ENCODE data around the gene RHOBTB3. TPM values are rescaled to one million over a fixed set of nuclear protein-coding genes. Genes with fewer than 3 reads are reported as not detected.

RHOBTB3 gene
- total RNA-seq, 4 donors from 2014 or later = 70.6 to 126 (median 80.1) TPM

DNA sequence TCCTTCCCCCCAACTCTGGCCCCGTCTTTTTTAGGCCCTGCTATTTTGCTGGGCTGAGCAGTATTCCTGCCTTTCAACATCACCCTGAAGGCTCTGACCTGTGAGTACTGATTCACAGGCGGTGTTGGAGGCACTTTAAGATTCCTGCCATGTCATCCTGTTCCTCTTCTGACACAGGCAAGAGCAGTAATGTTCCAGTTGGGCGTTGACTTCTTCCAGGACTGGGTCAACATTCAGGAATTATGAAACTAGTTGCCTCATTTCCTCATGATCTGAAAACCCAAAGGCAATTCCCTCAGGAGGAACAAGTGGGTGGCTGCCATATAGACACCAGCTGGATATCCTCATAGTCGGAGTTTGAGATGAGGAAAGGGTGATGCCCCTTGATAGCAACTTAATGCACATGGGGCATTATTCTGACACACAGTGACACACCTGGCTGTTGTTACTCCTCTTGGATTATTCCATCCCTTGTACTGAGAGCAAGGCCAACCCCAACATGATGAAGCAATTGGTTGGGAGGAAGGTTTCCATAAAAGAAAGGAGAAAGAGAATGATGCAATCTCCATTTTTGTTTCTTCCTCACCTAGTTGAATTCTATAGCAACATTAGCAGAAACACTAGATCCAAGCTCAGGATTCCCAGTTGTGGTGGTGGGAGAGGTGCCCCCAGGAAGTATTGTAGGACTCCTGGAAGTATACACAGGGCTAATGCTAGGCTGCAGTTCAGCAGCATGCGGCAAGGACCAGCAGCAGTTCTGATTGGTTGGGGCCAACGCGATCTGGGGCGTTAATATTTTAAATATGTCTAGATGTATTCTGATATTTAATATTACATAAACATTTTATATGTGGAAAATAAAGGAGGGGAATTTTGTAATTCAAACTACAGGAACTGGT, 111.0 kb downstream of the RHOBTB3 start:
- no peaks in the 10 kb centered on the region for H3K9me3 ChIP-seq
- TF ChIP-seq, protein P1, sequence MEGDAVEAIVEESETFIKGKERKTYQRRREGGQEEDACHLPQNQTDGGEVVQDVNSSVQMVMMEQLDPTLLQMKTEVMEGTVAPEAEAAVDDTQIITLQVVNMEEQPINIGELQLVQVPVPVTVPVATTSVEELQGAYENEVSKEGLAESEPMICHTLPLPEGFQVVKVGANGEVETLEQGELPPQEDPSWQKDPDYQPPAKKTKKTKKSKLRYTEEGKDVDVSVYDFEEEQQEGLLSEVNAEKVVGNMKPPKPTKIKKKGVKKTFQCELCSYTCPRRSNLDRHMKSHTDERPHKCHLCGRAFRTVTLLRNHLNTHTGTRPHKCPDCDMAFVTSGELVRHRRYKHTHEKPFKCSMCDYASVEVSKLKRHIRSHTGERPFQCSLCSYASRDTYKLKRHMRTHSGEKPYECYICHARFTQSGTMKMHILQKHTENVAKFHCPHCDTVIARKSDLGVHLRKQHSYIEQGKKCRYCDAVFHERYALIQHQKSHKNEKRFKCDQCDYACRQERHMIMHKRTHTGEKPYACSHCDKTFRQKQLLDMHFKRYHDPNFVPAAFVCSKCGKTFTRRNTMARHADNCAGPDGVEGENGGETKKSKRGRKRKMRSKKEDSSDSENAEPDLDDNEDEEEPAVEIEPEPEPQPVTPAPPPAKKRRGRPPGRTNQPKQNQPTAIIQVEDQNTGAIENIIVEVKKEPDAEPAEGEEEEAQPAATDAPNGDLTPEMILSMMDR (IDR thresholded peaks at IDR 0.05) = no peak
- TF ChIP-seq POLR2A (IDR thresholded peaks at IDR 0.05) = no peak
- H3K27me3 ChIP-seq = no peaks in the 10 kb centered on the region
- H3K4me1 ChIP-seq = no peaks in the 10 kb centered on the region
- no peak overlapping the region for H3K4me3 ChIP-seq
- intact Hi-C loops (cut with DNase I; ENCODE audit: low total_unique reads) = loop anchor here (10.0 kb wide), 1 partner anchor 197 kb away; the partner anchor contains the start of gene RFESD
- H3K27ac ChIP-seq = no peak overlapping the region
- DNase-seq = peak in 1 of 2 donors; percentile 61
- no peaks in the 10 kb centered on the region for H3K36me3 ChIP-seq

DNA sequence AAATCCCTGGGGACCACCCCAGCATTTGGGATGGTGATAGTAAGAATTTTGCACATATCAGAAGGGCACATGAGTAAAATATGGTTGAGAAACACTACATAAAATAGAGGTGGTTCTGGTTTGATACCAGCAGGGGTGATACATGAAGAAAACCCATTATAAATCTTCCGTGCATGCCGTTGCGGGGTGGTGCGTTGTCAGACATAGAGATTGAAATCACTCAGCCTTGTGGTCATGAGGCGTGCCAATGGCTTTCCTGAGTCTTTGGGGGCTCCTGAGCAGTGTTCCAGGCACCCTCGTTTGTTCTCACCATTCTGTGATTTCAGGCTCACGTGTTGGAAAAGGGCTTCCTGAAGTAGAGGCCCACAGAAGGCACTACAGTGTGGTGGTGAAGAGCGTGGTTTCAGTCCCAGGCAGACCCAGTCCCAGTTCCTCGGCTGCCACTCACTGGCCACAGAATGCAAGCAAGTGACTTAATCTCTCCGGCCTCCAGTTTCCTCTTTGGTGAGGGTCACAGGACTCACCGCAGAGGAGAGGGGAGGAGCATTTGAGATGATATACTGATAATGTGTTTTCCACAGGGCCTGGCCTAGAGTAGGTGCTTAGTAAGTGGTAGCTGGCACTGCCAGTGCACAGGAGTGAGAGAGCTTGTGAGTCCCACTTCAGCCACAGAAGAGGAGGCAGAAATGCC, 111.9 kb downstream of the RHOBTB3 start:
- intact Hi-C loops (cut with DNase I; ENCODE audit: low total_unique reads) = loop anchor here (10.0 kb wide), 1 partner anchor 198 kb away; the partner anchor contains the start of gene RFESD
- no peak for TF ChIP-seq POLR2A (IDR thresholded peaks at IDR 0.05)
- TF ChIP-seq, protein P1 (IDR thresholded peaks at IDR 0.05) = no peak
- Histone ChIP-seq H3K4me3 (no peak overlapping the region), H3K27ac (no peak overlapping the region), H3K4me1 (no peaks in the 10 kb centered on the region), H3K9me3 (no peaks in the 10 kb centered on the region), H3K27me3 (no peaks in the 10 kb centered on the region), H3K36me3 (no peaks in the 10 kb centered on the region)
- DNase-seq = no peak

DNA sequence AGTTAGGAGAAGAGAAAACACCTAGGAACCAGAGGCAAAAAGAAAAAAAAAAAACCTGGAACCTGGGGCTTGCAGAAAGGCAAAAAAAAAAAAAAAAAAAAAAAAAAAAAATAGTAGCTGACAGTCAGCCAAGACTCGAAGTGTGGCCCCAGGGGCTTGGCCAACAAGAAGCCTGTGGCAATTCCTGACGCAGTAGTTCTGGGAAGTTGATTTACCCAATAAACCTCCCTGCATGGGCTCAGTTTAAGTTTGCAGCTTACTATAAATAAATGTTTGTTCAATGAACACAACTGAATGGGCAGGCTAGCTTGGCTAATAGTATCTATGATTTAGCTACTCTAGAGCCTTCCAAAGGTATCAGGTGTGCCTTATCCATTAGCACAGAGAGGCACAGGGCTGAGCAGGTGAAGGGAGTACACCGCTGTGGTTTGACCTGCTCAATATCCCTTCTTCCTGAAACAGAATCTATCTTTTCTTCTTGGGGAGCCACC, 112.6 kb downstream of the RHOBTB3 start:
- Histone ChIP-seq H3K9me3 (no peaks in the 10 kb centered on the region), H3K4me1 (no peaks in the 10 kb centered on the region), H3K27ac (no peak overlapping the region), H3K36me3 (no peaks in the 10 kb centered on the region), H3K27me3 (no peaks in the 10 kb centered on the region), H3K4me3 (no peak overlapping the region)
- DNase-seq = no peak
- intact Hi-C loops (cut with DNase I; ENCODE audit: low total_unique reads) = loop anchor here (10.0 kb wide), 1 partner anchor 199 kb away; the partner anchor contains the start of gene RFESD
- TF ChIP-seq, protein P1 (IDR thresholded peaks at IDR 0.05) = no peak
- no peak for TF ChIP-seq POLR2A (IDR thresholded peaks at IDR 0.05)

DNA sequence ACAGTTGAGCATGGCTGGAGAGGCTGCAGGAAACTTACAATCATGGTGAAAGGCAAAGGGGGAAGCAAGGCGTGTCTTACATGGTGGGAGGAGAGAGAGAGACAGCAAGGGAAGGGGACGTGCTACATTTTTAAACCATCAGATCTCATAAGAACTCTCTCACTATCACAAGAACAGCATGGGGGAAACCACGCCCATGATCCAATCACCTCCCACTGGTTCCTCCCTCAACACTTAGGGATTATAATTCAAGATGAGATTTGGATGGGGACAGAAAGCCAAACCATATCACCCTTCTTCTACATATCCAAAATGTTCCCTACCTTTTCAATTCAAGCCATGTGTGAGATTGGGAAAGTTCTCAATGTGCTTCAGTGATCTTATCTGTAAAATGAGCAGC, 114.3 kb downstream of the RHOBTB3 start:
- H3K4me1 ChIP-seq = no peaks in the 10 kb centered on the region
- DNase-seq = no peak
- no peak overlapping the region for H3K27ac ChIP-seq
- no peak overlapping the region for H3K4me3 ChIP-seq
- intact Hi-C loops (cut with DNase I; ENCODE audit: low total_unique reads) = loop anchor here (5.0 to 10.0 kb wide), 2 partner anchors 63 to 201 kb away; partner anchors contain the start of gene RFESD
- H3K27me3 ChIP-seq = no peaks in the 10 kb centered on the region
- no peaks in the 10 kb centered on the region for H3K9me3 ChIP-seq
- no peaks in the 10 kb centered on the region for H3K36me3 ChIP-seq
- TF ChIP-seq, protein P1 (IDR thresholded peaks at IDR 0.05) = no peak
- TF ChIP-seq POLR2A (IDR thresholded peaks at IDR 0.05) = no peak

Other genes starting within 250 kb of the RHOBTB3 start
- 100 to 1,000 TPM in 1 of 4 donors, 10 to 100 TPM in 3; 40.3 to 219 (median 90.6) TPM for gene SKIC3, start 176.4 kb upstream of the RHOBTB3 start, total RNA-seq
- 10 to 100 TPM in 2 of 4 donors, 1 to 10 TPM in 2; 4.1 to 28.2 (median 12.9) TPM for gene ARSK, start 176.2 kb upstream of the RHOBTB3 start, total RNA-seq
- not detected for gene GPR150, start 111.2 kb upstream of the RHOBTB3 start, total RNA-seq
- gene RFESD, start 84.6 kb upstream of the RHOBTB3 start, total RNA-seq = 1 to 10 TPM in 2 of 4 donors, under 1 TPM in 1, not detected in 1; under 0.01 to 2.8 (median 2.2) TPM
- 1 to 10 TPM in 1 of 4 donors, under 1 TPM in 1, not detected in 2; 0.34 to 1.6 TPM for gene SPATA9, start 48.3 kb upstream of the RHOBTB3 start, total RNA-seq
- gene GLRX, start 91.4 kb downstream of the RHOBTB3 start, total RNA-seq = 10 to 100 TPM; 13.0 to 98.8 (median 15.5) TPM
- 10 to 100 TPM in 2 of 4 donors, 1 to 10 TPM in 2; 2.3 to 53.2 (median 16.0) TPM for gene ELL2, start 230.5 kb downstream of the RHOBTB3 start, total RNA-seq

Data from uterus (tissue), 4 donors.